Fibroblast of the conjunctiva (primary cell): ENCODE data around the gene ZNF74.
"Not testable (repeated sequence)": the region's sequence is repeated elsewhere in the genome, so short reads cannot be mapped to it uniquely, and the experiment has no call there.

Experiments
- DNase-seq: peaks from one replicate; pipeline ENCODE4 v3.0.0-alpha.2; 2010; ENCODE audit warnings: low read depth

The ZNF74 gene

DNA sequence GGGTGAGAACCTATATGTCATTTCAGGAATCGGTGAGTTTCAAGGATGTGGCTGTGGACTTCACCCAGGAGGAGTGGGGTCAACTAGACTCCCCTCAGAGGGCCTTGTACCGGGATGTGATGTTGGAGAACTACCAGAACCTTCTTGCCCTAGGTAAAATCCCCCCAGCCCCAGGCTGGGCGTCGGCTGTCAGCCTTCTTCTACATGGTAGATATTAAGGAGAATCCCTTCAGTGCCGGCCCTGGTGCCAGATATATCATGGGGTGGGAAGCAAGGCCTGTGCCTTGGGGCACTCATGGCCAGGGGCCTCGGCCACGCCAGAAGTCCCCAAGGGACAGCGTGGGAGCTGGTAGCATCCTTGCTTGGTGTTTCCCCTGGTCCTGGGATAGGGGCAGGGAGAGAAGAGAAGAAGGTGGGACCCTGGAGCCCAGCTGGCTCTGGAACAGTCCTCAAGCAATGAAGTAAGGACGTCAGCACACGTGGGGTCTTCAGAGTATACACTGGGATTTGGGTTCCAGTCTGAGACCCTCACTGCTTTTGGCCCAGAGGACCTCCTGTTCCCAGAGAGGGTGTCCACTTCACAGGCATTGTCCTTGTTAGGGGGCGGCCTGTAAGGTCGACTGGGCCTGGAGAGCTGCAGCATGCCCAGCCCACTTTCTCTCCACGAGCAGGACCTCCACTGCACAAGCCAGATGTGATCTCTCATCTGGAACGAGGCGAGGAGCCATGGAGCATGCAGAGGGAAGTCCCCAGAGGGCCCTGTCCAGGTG, 6.8 kb downstream of the ZNF74 start:
- no peak for DNase-seq

DNA sequence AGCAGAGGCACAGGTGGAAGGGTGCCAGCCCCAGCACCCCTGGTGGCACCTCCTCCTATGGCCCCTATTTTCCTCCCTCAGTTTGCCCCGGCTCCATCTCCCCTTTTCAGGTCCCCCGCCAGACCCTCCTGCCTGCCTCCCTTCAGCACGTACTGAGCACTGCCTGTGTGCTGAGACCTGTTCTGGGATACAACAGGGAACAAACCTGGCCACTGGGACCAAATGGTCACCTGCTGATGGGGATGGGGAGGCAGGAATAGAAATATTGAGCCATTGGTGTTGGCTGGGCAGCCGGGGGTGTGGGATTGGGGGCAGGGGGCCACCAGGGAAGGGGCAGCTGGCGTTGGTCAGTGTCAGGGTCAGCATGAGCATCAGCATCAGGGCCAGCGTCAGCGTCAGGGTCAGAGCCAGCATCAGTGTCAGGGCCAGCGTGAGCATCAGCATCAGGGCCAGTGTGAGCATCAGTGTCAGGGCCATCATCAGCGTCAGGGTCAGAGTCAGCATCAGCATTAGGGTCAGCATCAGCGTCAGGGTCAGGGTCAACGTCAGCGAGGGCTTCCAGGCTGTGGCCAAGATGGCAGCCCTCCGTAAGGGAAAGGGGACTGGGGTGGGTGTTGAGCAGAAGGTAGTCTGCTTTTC, 7.5 kb downstream of the ZNF74 start:
- no peak for DNase-seq

DNA sequence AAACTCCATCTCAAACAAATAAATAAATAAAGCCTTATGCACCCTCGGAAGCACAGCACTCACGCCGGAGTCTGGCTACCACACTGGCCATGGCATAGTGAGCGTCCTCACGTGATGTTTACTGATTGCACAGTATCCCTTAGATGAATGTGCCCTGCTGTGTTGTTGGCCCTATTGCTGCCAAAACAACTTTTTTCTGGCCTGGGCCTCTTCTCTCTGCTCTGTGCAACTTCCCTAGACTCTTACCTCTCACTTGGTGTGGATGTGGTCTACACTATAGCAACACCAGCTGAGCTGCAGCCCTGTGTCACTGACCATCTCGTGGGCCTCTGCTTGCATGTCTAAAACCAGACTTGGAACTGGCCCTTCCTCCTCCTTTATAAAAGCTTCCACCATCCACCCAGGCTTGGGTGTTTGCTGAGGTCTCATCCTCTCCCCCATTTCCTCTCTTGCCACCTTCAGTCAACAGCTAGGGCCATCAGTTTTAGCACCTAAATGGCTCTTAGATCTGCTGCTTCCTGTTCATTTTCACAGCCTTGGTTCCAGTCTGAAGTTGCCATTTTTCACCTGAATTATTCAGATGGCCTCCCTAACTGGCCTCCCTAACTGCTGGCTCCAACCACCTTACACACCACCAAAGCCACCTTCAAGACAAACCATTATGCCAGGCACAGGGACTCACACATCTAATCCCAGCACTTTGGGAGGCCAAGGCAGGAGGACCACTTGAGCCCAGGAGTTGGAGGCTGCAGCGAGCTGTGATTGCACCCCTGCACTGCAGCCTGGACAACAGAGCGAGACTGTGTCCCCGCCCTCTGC, 9.2 kb downstream of the ZNF74 start:
- DNase-seq: no peak

DNA sequence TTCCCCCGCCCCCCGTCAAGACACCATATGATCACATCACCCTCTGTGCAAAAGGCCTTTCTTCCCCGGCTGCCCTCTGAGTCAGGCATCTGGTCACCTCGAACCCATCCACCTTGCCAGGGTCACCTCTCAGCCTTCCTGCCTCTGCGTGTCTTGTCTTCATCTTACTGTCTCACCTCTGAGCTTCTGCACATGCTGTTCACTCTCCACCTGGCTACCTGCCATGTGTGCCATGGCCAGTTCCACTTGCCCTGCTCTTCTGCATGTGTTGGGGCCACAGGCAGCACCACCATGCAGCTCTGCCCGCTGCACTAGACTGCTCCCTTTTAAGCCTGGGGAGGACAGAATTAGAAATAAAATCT, 9.8 kb downstream of the ZNF74 start:
- DNase-seq: no peak

DNA sequence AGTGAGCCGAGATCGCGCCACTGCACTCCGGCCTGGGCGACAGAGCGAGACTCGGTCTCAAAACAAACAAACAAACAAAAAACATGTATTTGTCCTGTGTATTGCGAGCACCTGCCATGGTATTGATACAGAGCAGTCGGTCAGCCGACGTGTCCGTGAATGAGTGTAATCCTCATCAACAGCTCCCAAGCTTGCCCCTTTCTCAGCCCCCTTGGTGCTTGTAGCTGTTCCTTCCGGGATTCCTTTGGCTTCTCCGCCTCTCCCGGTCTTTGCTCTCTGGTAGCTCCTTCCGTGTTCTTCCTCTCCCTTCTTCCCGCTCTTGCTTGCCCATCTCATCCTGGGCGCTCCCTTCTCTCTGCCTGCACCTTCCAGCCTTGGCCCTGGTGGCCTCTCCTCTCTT, 10.9 kb downstream of the ZNF74 start:
- DNase-seq: no peak

DNA sequence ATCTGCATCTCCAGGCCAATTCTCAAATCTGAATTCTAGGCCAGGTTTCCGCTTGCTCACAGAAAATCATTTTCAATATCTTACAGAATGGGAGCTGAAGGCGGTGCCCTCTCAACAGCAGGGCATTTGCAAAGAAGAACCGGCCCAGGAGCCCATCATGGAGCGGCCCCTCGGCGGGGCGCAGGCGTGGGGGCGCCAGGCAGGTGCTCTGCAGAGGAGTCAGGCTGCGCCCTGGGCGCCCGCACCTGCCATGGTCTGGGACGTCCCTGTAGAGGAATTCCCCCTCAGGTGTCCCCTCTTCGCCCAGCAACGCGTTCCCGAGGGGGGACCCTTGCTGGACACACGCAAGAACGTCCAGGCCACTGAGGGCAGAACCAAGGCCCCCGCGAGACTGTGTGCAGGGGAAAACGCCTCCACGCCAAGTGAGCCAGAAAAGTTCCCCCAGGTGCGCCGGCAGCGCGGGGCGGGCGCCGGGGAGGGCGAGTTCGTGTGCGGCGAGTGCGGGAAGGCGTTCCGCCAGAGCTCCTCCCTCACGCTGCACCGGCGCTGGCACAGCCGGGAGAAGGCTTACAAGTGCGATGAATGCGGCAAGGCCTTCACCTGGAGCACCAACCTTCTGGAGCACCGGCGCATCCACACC, 11.5 kb downstream of the ZNF74 start:
- DNase-seq: no peak

DNA sequence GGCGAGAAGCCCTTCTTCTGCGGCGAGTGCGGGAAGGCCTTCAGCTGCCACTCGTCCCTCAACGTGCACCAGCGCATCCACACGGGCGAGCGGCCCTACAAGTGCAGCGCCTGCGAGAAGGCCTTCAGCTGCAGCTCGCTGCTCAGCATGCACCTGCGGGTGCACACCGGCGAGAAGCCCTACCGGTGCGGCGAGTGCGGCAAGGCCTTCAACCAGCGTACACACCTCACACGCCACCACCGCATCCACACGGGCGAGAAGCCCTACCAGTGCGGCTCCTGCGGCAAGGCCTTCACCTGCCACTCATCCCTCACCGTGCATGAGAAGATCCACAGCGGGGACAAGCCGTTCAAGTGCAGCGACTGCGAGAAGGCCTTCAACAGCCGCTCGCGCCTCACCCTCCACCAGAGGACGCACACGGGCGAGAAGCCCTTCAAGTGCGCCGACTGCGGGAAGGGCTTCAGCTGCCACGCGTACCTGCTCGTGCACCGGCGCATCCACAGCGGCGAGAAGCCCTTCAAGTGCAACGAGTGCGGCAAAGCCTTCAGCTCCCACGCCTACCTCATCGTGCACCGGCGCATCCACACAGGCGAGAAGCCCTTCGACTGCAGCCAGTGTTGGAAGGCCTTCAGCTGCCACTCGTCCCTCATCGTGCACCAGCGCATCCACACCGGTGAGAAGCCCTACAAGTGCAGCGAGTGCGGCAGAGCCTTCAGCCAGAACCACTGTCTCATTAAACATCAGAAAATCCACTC, 12.2 kb downstream of the ZNF74 start:
- DNase-seq: no peak

DNA sequence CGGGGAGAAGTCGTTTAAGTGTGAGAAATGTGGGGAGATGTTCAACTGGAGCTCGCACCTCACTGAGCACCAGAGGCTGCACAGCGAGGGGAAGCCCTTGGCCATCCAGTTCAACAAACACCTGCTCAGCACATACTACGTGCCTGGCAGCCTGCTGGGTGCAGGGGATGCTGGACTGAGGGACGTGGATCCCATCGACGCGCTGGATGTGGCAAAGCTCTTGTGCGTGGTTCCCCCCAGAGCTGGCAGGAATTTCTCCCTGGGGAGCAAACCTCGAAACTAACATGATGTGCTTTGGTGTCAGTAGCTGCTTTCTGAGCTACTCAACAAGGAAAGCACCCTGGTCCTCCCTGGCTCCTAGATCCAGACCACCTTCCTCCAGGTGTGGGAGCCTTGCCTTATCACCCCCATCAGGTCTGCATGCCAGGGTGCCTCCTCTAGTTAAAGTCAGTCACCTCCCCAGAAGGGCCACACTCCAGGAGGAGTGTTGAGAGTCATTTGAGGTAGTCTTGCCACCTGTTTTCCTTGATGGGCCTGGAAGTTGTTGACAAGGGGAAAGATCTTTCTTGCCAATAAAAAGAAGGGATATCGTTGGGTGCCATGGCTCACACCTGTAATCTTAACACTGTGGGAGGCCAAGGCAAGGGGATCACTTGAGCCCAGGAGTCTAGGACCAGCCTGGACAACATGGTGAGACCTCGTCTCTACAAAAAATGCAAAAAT, 12.9 kb downstream of the ZNF74 start:
- no peak for DNase-seq

DNA sequence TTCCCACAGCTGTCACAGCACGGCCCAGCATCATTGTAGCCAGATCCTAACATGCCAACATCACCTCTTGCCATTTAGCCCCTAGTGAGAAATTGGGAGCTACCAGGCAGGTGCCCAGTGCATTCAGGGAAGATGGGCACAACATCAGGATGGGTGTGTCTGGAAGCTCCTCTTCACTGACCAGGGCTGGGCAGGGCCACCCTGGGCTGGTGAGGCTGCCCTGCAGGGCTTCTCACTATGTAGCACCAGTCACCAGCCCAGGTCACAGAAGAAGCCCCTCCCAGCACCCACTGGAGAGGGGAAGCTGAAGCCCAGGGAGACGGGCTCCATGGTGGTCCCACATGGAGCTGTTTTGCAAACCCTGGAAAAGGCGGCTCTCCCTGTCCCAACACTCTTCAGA, 13.9 kb downstream of the ZNF74 start:
- DNase-seq: no peak

DNA sequence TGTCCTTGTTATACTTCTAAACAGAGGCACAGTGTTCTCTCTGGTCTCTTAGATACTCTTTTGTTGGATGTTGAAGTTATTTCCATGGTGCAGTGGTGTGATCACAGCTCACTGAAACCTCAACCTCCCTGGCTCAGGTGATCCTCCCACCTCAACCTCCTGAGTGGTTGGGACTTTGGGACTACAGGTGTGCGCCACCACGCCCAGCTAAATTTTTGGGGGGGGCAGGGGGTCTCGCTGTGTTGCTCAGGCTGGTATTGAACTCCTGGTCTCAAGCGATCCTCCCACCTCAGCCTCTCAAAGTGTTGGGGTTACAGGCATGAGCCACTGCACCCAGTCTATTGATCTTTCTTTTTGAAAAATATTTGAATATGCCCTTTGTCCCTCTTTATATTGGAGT, 14.9 kb downstream of the ZNF74 start:
- DNase-seq: no peak

DNA sequence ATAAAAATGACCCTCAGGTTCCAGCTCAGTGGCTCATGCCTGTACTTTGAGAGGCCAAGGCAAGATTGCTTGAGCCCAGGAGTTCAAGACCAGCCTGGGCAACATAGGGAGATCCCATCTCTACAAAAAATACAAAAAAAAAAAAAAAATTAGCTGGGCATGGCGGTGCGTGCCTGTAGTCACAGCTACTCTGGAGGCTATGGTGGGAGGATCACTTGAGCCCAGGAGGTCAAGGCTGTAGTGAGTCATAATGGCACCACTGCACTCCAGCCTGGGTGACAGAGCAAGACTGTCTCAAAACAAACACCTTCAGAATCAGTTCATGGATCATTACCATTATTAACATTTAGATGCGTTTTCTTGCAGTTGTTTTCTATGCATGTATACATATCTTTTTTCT, 15.4 kb downstream of the ZNF74 start:
- not testable (repeated sequence) for DNase-seq

DNA sequence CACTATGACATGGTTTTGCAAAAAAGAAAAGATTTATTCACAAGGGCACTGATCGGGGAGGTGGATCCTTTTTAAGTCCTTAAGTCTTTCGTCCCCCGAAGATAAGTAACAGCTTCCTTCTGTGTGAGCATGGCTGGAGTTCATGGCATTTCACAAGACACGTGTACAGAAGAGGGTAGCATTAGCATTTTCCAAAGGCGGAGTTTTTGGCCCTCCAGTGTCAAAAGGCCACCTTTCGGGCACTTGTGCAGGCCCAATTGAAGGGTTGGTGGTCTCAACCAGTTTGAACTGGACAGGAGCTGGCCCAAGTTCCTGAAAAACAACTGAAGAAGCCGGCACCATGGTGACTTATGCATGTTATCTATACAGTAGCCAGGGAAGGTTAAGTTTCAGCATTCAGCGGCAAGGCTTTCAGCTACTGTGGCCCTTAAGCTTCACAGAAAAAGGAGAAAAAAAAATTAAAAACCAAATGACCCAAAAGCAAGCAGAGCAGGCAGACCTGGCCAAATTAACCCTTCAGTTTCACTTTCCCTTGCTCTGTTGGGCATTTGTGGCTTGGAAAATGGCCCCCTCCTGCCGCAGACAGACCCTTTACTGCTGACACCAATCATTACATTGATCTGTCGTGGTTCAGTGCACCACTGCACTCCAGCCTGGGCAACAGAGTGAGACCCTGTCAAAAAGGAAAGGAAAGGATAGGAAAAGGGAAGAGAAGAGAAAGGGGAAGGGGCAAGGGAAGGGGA, 18.7 kb downstream of the ZNF74 start:
- DNase-seq: no peak

DNA sequence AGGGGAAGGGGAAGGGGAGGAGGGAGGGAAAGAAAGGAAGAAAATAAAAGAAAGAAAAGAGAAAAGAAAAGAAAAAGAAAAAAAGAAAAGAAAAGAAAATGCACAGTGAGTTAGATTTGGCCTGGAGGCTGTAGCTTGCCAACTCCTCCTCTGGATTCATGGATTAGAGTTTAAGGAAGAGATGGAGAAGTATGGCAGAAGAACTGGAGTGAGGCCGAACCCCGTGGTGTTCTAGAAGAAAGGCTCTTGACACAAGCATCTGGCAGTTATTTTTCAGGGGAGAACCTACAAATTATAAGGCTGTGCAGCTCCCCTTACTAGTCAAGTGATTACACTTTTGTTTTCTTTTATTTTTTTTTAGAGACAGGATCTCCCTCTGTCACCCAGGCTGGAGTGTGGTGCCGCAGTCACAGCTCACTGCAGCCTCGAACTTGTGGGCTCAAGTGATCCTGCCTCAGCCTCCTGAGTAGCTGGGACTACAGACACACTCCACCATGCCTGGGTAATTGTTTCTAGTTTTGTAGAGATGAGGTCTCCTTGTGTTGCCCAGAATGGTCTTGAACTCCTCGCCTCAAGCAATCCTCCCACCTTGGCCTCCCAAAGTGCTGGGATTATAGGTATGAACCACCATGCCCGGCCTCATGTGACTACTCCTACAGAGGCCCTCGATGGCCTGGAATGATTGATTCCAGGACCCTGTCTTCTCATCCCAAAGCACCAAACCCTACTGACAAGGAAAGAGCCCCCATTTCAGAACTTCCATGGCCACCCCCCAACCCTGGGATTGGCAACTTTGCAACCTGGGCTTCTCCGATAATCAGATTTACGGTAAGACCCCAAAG, 19.5 kb downstream of the ZNF74 start:
- no peak for DNase-seq

DNA sequence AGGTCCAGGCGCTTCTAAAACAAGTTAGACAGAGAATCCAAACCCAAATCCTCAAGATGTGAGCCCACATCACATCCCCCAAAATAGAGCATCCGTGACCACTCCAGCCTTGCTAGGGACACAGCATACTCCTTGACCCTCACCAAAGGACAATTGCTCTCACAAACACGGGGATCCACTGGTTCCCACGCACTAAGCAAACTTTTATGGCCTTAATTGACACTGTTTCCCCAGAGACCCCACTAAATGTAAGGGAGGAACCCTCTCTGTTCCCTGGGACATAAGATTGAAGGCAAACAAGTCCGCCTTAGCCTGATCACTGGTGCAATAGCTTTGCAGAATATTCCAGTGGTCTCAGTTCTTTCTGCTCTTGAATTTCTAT, 20.1 kb downstream of the ZNF74 start:
- no peak for DNase-seq

DNA sequence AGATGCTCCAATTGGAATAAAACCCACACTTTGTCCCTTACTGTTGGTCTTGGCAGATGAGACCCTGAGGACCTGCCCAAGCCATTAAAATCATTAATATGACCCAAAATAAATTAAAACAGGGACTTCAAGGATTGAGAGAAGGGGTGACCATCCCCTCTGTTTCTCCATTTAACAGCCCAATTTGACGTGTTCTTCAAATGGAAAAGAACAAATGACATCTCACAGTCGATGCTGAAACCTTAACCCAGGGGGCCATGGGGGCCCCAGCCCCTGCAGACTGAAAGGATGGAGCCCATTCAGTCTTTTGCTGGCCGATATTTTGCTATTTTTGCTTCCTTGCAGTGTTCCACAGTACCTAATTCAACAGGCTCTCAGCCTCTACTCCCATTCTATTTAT, 20.5 kb downstream of the ZNF74 start:
- DNase-seq: no peak

DNA sequence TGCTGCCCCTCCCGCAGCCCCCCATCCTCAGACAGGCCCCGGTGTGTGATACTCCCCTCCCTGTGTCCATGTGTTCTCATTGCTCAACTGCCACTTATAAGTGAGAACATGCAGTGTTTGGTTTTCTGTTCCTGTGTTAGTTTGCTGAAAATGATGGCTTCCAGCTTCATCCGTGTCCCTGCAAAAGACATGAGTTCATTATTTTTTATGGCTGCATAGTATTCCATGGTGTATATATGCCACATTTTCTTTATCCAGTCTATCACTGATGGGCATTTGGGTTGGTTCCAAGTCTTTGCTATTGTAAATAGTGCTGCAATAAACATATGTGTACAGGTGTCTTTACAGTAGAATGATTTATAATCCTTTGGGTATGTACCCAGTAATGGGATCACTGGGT, 21.3 kb downstream of the ZNF74 start:
- not testable (repeated sequence) for DNase-seq

DNA sequence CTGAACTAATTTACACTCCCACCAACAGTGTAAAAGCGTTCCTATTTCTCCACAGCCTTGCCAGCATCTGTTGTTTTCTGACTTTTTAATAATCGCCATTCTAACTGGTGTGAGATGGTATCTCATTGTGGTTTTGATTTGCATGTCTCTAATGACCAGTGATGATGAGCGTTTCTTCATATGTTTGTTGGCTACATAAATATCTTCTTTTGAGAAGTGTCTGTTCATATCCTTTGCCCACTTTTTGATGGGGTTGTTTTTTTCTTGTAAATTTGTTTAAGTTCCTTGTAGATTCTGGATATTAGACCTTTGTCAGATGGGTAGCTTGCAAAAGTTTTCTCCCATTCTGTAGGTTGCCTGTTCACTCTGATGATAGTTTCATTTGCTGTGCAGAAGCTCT, 21.7 kb downstream of the ZNF74 start:
- not testable (repeated sequence) for DNase-seq

DNA sequence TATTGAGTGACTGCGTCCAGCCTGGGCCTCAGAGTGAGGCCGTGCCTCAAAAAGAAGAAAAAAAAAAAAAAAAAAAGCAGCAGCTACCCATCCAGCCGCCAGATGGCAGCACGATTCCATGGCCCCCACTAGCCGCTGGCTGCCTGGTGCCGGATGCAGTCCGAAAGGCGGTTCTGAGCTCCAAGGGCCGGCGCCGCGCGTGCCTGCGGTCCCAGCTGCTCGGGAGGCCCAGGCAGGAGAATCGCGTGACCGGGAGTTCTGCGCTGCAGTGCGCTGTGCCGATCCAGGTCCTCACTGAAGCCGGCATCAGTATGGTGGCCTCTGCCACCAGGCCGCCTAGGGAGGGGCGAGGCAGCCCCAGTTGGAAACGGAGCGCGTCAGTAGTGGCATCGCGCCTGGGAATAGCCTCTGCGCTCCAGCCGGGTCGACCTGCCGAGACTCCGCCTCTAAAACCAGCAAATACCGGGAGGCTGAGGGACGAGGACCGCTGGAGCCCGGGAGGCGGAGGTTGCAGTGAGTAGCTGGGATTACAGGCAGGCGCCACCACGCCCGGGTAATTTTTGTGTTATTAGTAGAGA, 24.3 kb downstream of the ZNF74 start:
- peak; percentile 65 for DNase-seq

DNA sequence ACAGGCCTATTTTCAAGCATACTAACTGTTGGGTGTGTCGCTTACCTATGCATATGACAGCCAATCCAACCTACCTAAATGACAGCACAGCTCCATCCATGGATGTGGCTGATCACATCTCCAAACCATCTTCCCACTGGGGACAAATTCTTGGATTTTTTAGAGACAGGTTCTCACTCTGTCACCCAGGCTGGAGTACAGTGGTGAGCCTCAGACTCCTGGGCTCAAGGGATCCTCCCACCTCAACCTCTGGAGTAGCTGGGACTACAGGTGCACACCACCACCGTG, 25.7 kb downstream of the ZNF74 start:
- no peak for DNase-seq
